Measurements from ENCODE around the gene NR2F1-AS1. TPM values are rescaled to one million over a fixed set of nuclear protein-coding genes. Genes with fewer than 3 reads are reported as not detected.

NR2F1-AS1 gene
- total RNA-seq, result not detected

GRCh38 chr5:93580927-93581445, at the start of gene NR2F1-AS1:
Gene NR2F1-AS1, minus strand, starts transcription at chr5:93581219.
- peaks cover 11% of the 10 kb centered on the region for H3K36me3 Mint-ChIP-seq (ENCODE audit: low read depth)
- no peaks in the 10 kb centered on the region for H3K9me3 Mint-ChIP-seq
- ATAC-seq (replicated peaks), result peak; percentile 41
- H3K27me3 Mint-ChIP-seq, result peaks cover 41% of the 10 kb centered on the region
- H3K27ac Mint-ChIP-seq, result no peak within 1 kb of the TSS
- H3K4me1 Mint-ChIP-seq, result peaks cover 11% of the 10 kb centered on the region
- H3K4me3 Mint-ChIP-seq, result no peak within 1 kb of the TSS

- Mint-ChIP-seq H3K27ac (no peak overlapping the region), H3K9me3 (no peaks in the 10 kb centered on the region), H3K4me1 (peaks cover 12% of the 10 kb centered on the region), H3K27me3 (no peaks in the 10 kb centered on the region), H3K4me3 (no peak overlapping the region), H3K36me3 (ENCODE audit: low read depth) (peaks cover 4% of the 10 kb centered on the region)
- ATAC-seq (replicated peaks), result no peak
Observed at GRCh38 chr5:93626801-93627200, 45.8 kb upstream of the NR2F1-AS1 start.

- H3K36me3 Mint-ChIP-seq (ENCODE audit: low read depth), result peaks cover 13% of the 10 kb centered on the region
- H3K27me3 Mint-ChIP-seq, result no peaks in the 10 kb centered on the region
- H3K4me1 Mint-ChIP-seq, result peaks cover 22% of the 10 kb centered on the region
- no peaks in the 10 kb centered on the region for H3K9me3 Mint-ChIP-seq
- peak overlapping the region; percentile 25 for H3K27ac Mint-ChIP-seq
- peak overlapping the region; percentile 26 for H3K4me3 Mint-ChIP-seq
- peak; percentile 48 for ATAC-seq (replicated peaks)
Observed at GRCh38 chr5:93623153-93623552, 42.1 kb upstream of the NR2F1-AS1 start.

- H3K4me1 Mint-ChIP-seq, result peaks cover 22% of the 10 kb centered on the region
- no peaks in the 10 kb centered on the region for H3K27me3 Mint-ChIP-seq
- H3K36me3 Mint-ChIP-seq (ENCODE audit: low read depth), result peaks cover 13% of the 10 kb centered on the region
- ATAC-seq (replicated peaks), result peak; percentile 55
- H3K27ac Mint-ChIP-seq, result peak overlapping the region; percentile 78
- H3K4me3 Mint-ChIP-seq, result peak overlapping the region; percentile 92
- H3K9me3 Mint-ChIP-seq, result no peaks in the 10 kb centered on the region
Observed at GRCh38 chr5:93622240-93622885, 41.3 kb upstream of the NR2F1-AS1 start.

GRCh38 chr5:93621327-93621798, 40.3 kb upstream of the NR2F1-AS1 start:
- ATAC-seq (replicated peaks), result peak; percentile 6
- Mint-ChIP-seq H3K4me1 (peaks cover 22% of the 10 kb centered on the region), H3K9me3 (no peaks in the 10 kb centered on the region), H3K36me3 (ENCODE audit: low read depth) (peaks cover 13% of the 10 kb centered on the region), H3K27me3 (no peaks in the 10 kb centered on the region), H3K4me3 (peak overlapping the region; percentile 92), H3K27ac (peak overlapping the region; percentile 78)

GRCh38 chr5:93620487-93621326, 39.7 kb upstream of the NR2F1-AS1 start:
- peak overlapping the region; percentile 92 for H3K4me3 Mint-ChIP-seq
- peaks cover 13% of the 10 kb centered on the region for H3K36me3 Mint-ChIP-seq (ENCODE audit: low read depth)
- peaks cover 1% of the 10 kb centered on the region for H3K27me3 Mint-ChIP-seq

GRCh38 chr5:93616538-93617174, 35.6 kb upstream of the NR2F1-AS1 start:
- Mint-ChIP-seq H3K27ac (no peak overlapping the region), H3K4me3 (no peak overlapping the region), H3K9me3 (peaks cover under 1% of the 10 kb centered on the region), H3K36me3 (ENCODE audit: low read depth) (peaks cover 9% of the 10 kb centered on the region), H3K4me1 (peaks cover 9% of the 10 kb centered on the region), H3K27me3 (peaks cover 29% of the 10 kb centered on the region)
- no peak for ATAC-seq (replicated peaks)

More at GRCh38 chr5:93620487-93621326, 39.7 kb upstream of the NR2F1-AS1 start:
- ATAC-seq (replicated peaks), result peak; percentile 76
- peak overlapping the region; percentile 84 for H3K27ac Mint-ChIP-seq
- peaks cover 22% of the 10 kb centered on the region for H3K4me1 Mint-ChIP-seq
- no peaks in the 10 kb centered on the region for H3K9me3 Mint-ChIP-seq

GRCh38 chr5:93612855-93613243, 31.8 kb upstream of the NR2F1-AS1 start:
- Mint-ChIP-seq H3K27ac (no peak overlapping the region), H3K4me1 (no peaks in the 10 kb centered on the region), H3K36me3 (ENCODE audit: low read depth) (no peaks in the 10 kb centered on the region), H3K27me3 (peaks cover 61% of the 10 kb centered on the region), H3K4me3 (no peak overlapping the region), H3K9me3 (peaks cover 4% of the 10 kb centered on the region)
- no peak for ATAC-seq (replicated peaks)

GRCh38 chr5:93611976-93612854, 31.2 kb upstream of the NR2F1-AS1 start:
- Mint-ChIP-seq H3K4me1 (no peaks in the 10 kb centered on the region), H3K27me3 (peaks cover 67% of the 10 kb centered on the region), H3K27ac (no peak overlapping the region), H3K9me3 (peaks cover 4% of the 10 kb centered on the region), H3K36me3 (ENCODE audit: low read depth) (no peaks in the 10 kb centered on the region), H3K4me3 (no peak overlapping the region)
- no peak for ATAC-seq (replicated peaks)

- no peak for ATAC-seq (replicated peaks)
- no peaks in the 10 kb centered on the region for H3K4me1 Mint-ChIP-seq
- H3K9me3 Mint-ChIP-seq, result peaks cover 4% of the 10 kb centered on the region
- H3K4me3 Mint-ChIP-seq, result no peak overlapping the region
- peaks cover 72% of the 10 kb centered on the region for H3K27me3 Mint-ChIP-seq
- H3K27ac Mint-ChIP-seq, result no peak overlapping the region
- no peaks in the 10 kb centered on the region for H3K36me3 Mint-ChIP-seq (ENCODE audit: low read depth)
Observed at GRCh38 chr5:93611273-93611975, 30.4 kb upstream of the NR2F1-AS1 start.

GRCh38 chr5:93610581-93611272, 29.7 kb upstream of the NR2F1-AS1 start:
- Mint-ChIP-seq H3K27me3 (peaks cover 76% of the 10 kb centered on the region), H3K4me3 (no peak overlapping the region), H3K9me3 (peaks cover 4% of the 10 kb centered on the region), H3K27ac (no peak overlapping the region), H3K36me3 (ENCODE audit: low read depth) (no peaks in the 10 kb centered on the region), H3K4me1 (no peaks in the 10 kb centered on the region)
- ATAC-seq (replicated peaks), result no peak

GRCh38 chr5:93609762-93610161, 28.7 kb upstream of the NR2F1-AS1 start:
- H3K36me3 Mint-ChIP-seq (ENCODE audit: low read depth), result peaks cover 2% of the 10 kb centered on the region
- no peaks in the 10 kb centered on the region for H3K4me1 Mint-ChIP-seq
- H3K4me3 Mint-ChIP-seq, result no peak overlapping the region
- peaks cover 4% of the 10 kb centered on the region for H3K9me3 Mint-ChIP-seq
- peaks cover 80% of the 10 kb centered on the region for H3K27me3 Mint-ChIP-seq
- ATAC-seq (replicated peaks), result no peak
- no peak overlapping the region for H3K27ac Mint-ChIP-seq

GRCh38 chr5:93608855-93609254, 27.8 kb upstream of the NR2F1-AS1 start:
- no peaks in the 10 kb centered on the region for H3K4me1 Mint-ChIP-seq
- peaks cover 77% of the 10 kb centered on the region for H3K27me3 Mint-ChIP-seq
- ATAC-seq (replicated peaks), result no peak
- H3K27ac Mint-ChIP-seq, result no peak overlapping the region
- peaks cover 4% of the 10 kb centered on the region for H3K9me3 Mint-ChIP-seq
- no peak overlapping the region for H3K4me3 Mint-ChIP-seq
- peaks cover 5% of the 10 kb centered on the region for H3K36me3 Mint-ChIP-seq (ENCODE audit: low read depth)
